Adrenal gland (tissue), 12 donors: ENCODE results near the gene IL32. TPM values are rescaled to one million over a fixed set of nuclear protein-coding genes. Genes with fewer than 3 reads are reported as not detected.
"Not testable (repeated sequence)": the region's sequence is repeated elsewhere in the genome, so short reads cannot be mapped to it uniquely, and the experiment has no call there.

Experiments used
- DNase-seq, 7 donors: peaks; one replicate each; pipeline ENCODE4 v3.0.0-alpha.2; 2019 to 2020
- H3K27ac ChIP-seq, 5 donors: fragments of 200-600 bp; sonication (generic) in 4 of 5; 1 replicate in 3 of 5; 2 replicates in 2 of 5; pipeline versions ENCODE4 v1.5.1 to v1.8.0; 2016 to 2020; ENCODE audit warnings: mild to moderate bottlenecking in 1 of 5
- H3K27me3 ChIP-seq: fragments of 200-600 bp; 2 replicates; pipeline ENCODE4 v1.8.0; 2021
- H3K36me3 ChIP-seq, 2 donors: fragments of 200-600 bp; replicated peaks in 1 of 2; 1 replicate in 1 of 2; 2 replicates in 1 of 2; pipeline versions ENCODE4 v1.5.1 to v1.8.0; 2018 to 2022
- H3K4me1 ChIP-seq, 2 donors: fragments of 200-600 bp; replicated peaks in 1 of 2; 1 replicate in 1 of 2; 2 replicates in 1 of 2; pipeline versions ENCODE4 v1.5.1 to v1.8.0; 2018 to 2021
- H3K4me3 ChIP-seq, 4 donors: fragments of 200-600 bp; sonication (generic) in 3 of 4; one replicate each; pipeline ENCODE4 v1.5.1; 2016 to 2018
- H3K9me3 ChIP-seq, 3 donors: fragments of 200-600 bp; sonication (generic) in 1 of 3; replicated peaks in 1 of 3; 1 replicate in 2 of 3; 2 replicates in 1 of 3; pipeline versions ENCODE4 v1.5.1 to v1.8.0; 2016 to 2021
- CTCF ChIP-seq, 6 experiments: fragments of 450-650 bp in 4 of 6; fragments of 200-600 bp in 2 of 6; sonication (generic) in 1 of 6; IDR thresholded peaks; 1 replicate in 5 of 6; 2 replicates in 1 of 6; pipeline versions ENCODE4 v1.5.1 to v1.8.0; 2016 to 2021; ENCODE audit warnings: antibody characterized with exemption in 6 of 6, mild to moderate bottlenecking in 2 of 6, moderate library complexity in 1 of 6
- POLR2A ChIP-seq, 2 donors: fragments of 450-650 bp; IDR thresholded peaks; one replicate each; pipeline ENCODE4 v1.6.1; 2017; ENCODE audit warnings: antibody characterized with exemption in 2 of 2, mild to moderate bottlenecking in 2 of 2, moderate library complexity in 1 of 2
- WGBS, 4 donors: extraction: QIAGEN DNeasy Blood & Tissue Kit in 2 of 4; methylation state at CpG; one replicate each; pipeline versions ENCODE4 v1.1.5 to v1.1.7; 2013 to 2017; 5-methylcytosine and 5-hydroxymethylcytosine counted together
- intact Hi-C, 2 donors: fragments of 100-400 bp; cut with DNase I; formaldehyde crosslinking; loops; one replicate each; pipeline versions ENCODE4 v1.14.1 to v1.15.0; 2022 to 2023
- polyA plus RNA-seq, 3 donors: library from polyadenylated mRNA; stranded (reverse); fragments of 200-250 nt in 2 of 3; fragments of 350-450 nt in 1 of 3; fragmentation: Illumina TruSeq in 1 of 3; extraction: RNeasy Lipid Tissue Mini Kit (QIAGEN cat#74804) in 1 of 3; gene quantifications; one replicate each; pipeline ENCODE4 v1.2.3, GENCODE V29; 2013 to 2014
- total RNA-seq, 9 donors: library from RNA; depleted of rRNA in 4 of 9; stranded (reverse); fragments of >200 nt in 4 of 9; fragments of 120-200 nt in 1 of 9; fragmentation: NEBNext Ultra II Directional in 1 of 9; extraction: Animal tissue kit (Norgen Biotek cat#: 25700) in 1 of 9; gene quantifications; one replicate each; pipeline versions ENCODE4 v1.1.0 to v1.2.4, GENCODE V29; 2013 to 2023
- donor health status: healthy with polysubstance abuse.
- donor health status: Bipolar disorder and iron deficiency.
- donor health status: DM: yes; HTN: yes; CAD: no.
- donor health status: DM: no; HTN: no; CAD: no.
- donor health status: DM: no; HTN: no; CAD: no.
- donor health status: DM: yes; HTN: yes; CAD: no.

Gene IL32
- total and polyA plus RNA-seq, 12 donors, result 3.9 to 127 (median 23.1) TPM

- TF ChIP-seq POLR2A (IDR thresholded peaks at IDR 0.05) (no peak), CTCF (IDR thresholded peaks at IDR 0.05) (no peak)
- no peaks in the 10 kb centered on the region for H3K27me3 ChIP-seq
- H3K9me3 ChIP-seq, result no peaks in the 10 kb centered on the region
- WGBS, 4 donors, result 91 to 96% (median 93%) methylated on average over 8 of the region's 8 CpGs
- H3K4me1 ChIP-seq, result peaks cover 4 to 20% of the 10 kb centered on the region in 2 donors
- no peaks in the 10 kb centered on the region for H3K36me3 ChIP-seq
- intact Hi-C loops, result no loop called here
- no peak overlapping the region for H3K4me3 ChIP-seq
- no peak overlapping the region for H3K27ac ChIP-seq
- no peak for DNase-seq
Observed at GRCh38 chr16:3063625-3064386, 1.6 kb upstream of the IL32 start.

- no peak for DNase-seq
- Histone ChIP-seq H3K4me1 (peaks cover 0 to 12% of the 10 kb centered on the region in 2 donors), H3K36me3 (no peaks in the 10 kb centered on the region), H3K27me3 (no peaks in the 10 kb centered on the region), H3K4me3 (peak overlapping the region in 1 of 4 donors; percentile 16), H3K27ac (peak overlapping the region in 1 of 5 donors; percentile 4), H3K9me3 (no peaks in the 10 kb centered on the region)
- no peak for TF ChIP-seq CTCF (IDR thresholded peaks at IDR 0.05)
- no peak for TF ChIP-seq POLR2A (IDR thresholded peaks at IDR 0.05)
- 77 to 82% (median 80%) methylated on average over 19 to 26 of the region's 26 CpGs for WGBS, 4 donors
- intact Hi-C loops, result no loop called here
Observed at GRCh38 chr16:3065742-3066439, 451 bp downstream of the IL32 start.

- TF ChIP-seq CTCF (IDR thresholded peaks at IDR 0.05) (no peak), POLR2A (IDR thresholded peaks at IDR 0.05) (no peak)
- no peaks in the 10 kb centered on the region for H3K27me3 ChIP-seq
- no peak for DNase-seq
- 89 to 100% (median 94%) methylated on average over 4 to 7 of the region's 7 CpGs for WGBS, 4 donors
- H3K4me3 ChIP-seq, result peak overlapping the region in 1 of 4 donors; percentile 16
- no peaks in the 10 kb centered on the region for H3K36me3 ChIP-seq
- no peak overlapping the region for H3K27ac ChIP-seq
- peaks cover 0 to 12% of the 10 kb centered on the region in 2 donors for H3K4me1 ChIP-seq
- intact Hi-C loops, result no loop called here
- no peaks in the 10 kb centered on the region for H3K9me3 ChIP-seq
Observed at GRCh38 chr16:3066440-3066748, 954 bp downstream of the IL32 start.

GRCh38 chr16:3068487-3068886, 3.0 kb downstream of the IL32 start:
- Histone ChIP-seq H3K4me1 (peaks cover 0 to 12% of the 10 kb centered on the region in 2 donors), H3K4me3 (no peak overlapping the region), H3K27ac (no peak overlapping the region), H3K27me3 (no peaks in the 10 kb centered on the region), H3K36me3 (no peaks in the 10 kb centered on the region), H3K9me3 (no peaks in the 10 kb centered on the region)
- intact Hi-C loops, result no loop called here
- no peak for DNase-seq
- 62 to 72% (median 63%) methylated on average over 2 to 4 of the region's 4 CpGs for WGBS, 4 donors
- TF ChIP-seq POLR2A (IDR thresholded peaks at IDR 0.05) (no peak), CTCF (IDR thresholded peaks at IDR 0.05) (no peak)

GRCh38 chr16:3069146-3069545, 3.7 kb downstream of the IL32 start:
- 85 to 90% (median 88%) methylated on average over 8 to 10 of the region's 11 CpGs for WGBS, 4 donors
- peaks cover 0 to 12% of the 10 kb centered on the region in 2 donors for H3K4me1 ChIP-seq
- intact Hi-C loops, H3K9me3 ChIP-seq, DNase-seq, H3K27ac ChIP-seq, H3K27me3 ChIP-seq, H3K4me3 ChIP-seq, H3K36me3 ChIP-seq: not testable (repeated sequence)
